GM12891 (cell line): ENCODE data around the gene OPCML.

Experiments
- POLR2A ChIP-seq: IDR thresholded peaks from 2 replicates; pipeline ENCODE4 v1.6.1; 2011; ENCODE audit warnings: low read depth, low read length, control low read depth
- POLR2AphosphoS5 ChIP-seq: IDR thresholded peaks from 2 replicates; pipeline ENCODE4 v1.6.1; 2011; ENCODE audit warnings: low read depth, low read length, control low read depth
- TAF1 ChIP-seq: IDR thresholded peaks from 2 replicates; pipeline ENCODE4 v1.6.1; 2011; ENCODE audit warnings: low read depth, low read length, control low read depth

GRCh38 chr11:132448334-132448995 is 1083.8 kb downstream of the OPCML start:
- TF ChIP-seq POLR2A = no peak
- no peak for TF ChIP-seq POLR2AphosphoS5
- TF ChIP-seq TAF1 = no peak
